ENCODE measurements around the gene AIG1. TPM values are rescaled to one million over a fixed set of nuclear protein-coding genes. Genes with fewer than 3 reads are reported as not detected.

AIG1 gene
- total and polyA plus RNA-seq, 12 donors, result 21.0 to 55.7 (median 47.2) TPM

- 65 to 73% (median 70%) methylated on average over 5 of the region's 5 CpGs for WGBS, 4 donors
- no peaks in the 10 kb centered on the region for H3K9me3 ChIP-seq (replicated peaks in 1 of 3)
- peaks cover 16 to 45% of the 10 kb centered on the region in 2 donors for H3K4me1 ChIP-seq (replicated peaks in 1 of 2)
- no peak overlapping the region for H3K27ac ChIP-seq
- H3K36me3 ChIP-seq (replicated peaks in 1 of 2), result no peaks in the 10 kb centered on the region
- H3K4me3 ChIP-seq, result no peak overlapping the region
- H3K27me3 ChIP-seq, result no peaks in the 10 kb centered on the region
- TF ChIP-seq CTCF (IDR thresholded peaks at IDR 0.05), result no peak
- DNase-seq, result no peak
- intact Hi-C loops (cut with DNase I), result no loop called here
Measured at GRCh38 chr6:143198312-143198711, 137.6 kb downstream of the AIG1 start.

DNA sequence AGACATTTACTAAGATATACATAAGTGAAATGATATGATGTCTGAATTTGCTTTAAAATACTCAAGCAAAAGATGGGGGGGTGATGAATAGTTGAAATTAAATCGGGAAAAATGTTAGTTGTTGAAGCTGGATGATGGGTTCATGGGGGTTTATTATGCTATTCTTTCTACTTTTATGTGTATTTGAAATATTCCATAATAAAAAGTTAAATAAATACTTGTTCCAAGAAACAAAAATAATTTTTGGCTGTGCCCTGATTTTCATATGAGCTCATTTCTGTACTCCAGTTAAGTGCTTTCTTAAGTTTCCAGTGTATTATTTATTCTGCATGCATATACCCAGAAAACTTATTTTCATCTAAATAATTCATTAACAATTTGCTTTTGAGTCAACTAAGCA, 138.6 kb downstream of the AIG1 start:
- Histone ChIP-seq H3K36me3 (replicated peaks in 1 of 2) (no peaks in the 10 kb centered on the region), H3K4me3 (no peak overlapping the region), H3K27ac (no peak overlapping the region), H3K4me1 (replicated peaks in 1 of 2) (peaks cover 16 to 39% of the 10 kb centered on the region in 2 donors), H3K9me3 (replicated peaks in 1 of 3) (no peaks in the 10 kb centered on the region), H3K27me3 (no peaks in the 10 kb centered on the region)
- TF ChIP-seq CTCF (IDR thresholded peaks at IDR 0.05), result no peak
- no peak for TF ChIP-seq POLR2A (IDR thresholded peaks at IDR 0.05)
- intact Hi-C loops (cut with DNase I), result no loop called here
- DNase-seq, result no peak
- WGBS, 4 donors, result 88 to 97% (median 90%) methylated on average over 1 of the region's 1 CpG

GRCh38 chr6:143200167-143200770, 139.6 kb downstream of the AIG1 start:
- Histone ChIP-seq H3K4me3 (no peak overlapping the region), H3K27ac (no peak overlapping the region), H3K27me3 (no peaks in the 10 kb centered on the region), H3K36me3 (replicated peaks in 1 of 2) (no peaks in the 10 kb centered on the region), H3K4me1 (replicated peaks in 1 of 2) (peaks cover 13 to 36% of the 10 kb centered on the region in 2 donors), H3K9me3 (replicated peaks in 1 of 3) (no peaks in the 10 kb centered on the region)
- no peak for TF ChIP-seq CTCF (IDR thresholded peaks at IDR 0.05)
- no peak for TF ChIP-seq POLR2A (IDR thresholded peaks at IDR 0.05)
- WGBS, 4 donors, result 90 to 98% (median 94%) methylated on average over 6 of the region's 6 CpGs
- no peak for DNase-seq
- intact Hi-C loops (cut with DNase I), result no loop called here

- no peaks in the 10 kb centered on the region for H3K36me3 ChIP-seq (replicated peaks in 1 of 2)
- no peaks in the 10 kb centered on the region for H3K9me3 ChIP-seq (replicated peaks in 1 of 3)
- TF ChIP-seq POLR2A (IDR thresholded peaks at IDR 0.05), result no peak
- H3K27ac ChIP-seq, result no peak overlapping the region
- intact Hi-C loops (cut with DNase I), result no loop called here
- H3K4me1 ChIP-seq (replicated peaks in 1 of 2), result peaks cover 7 to 20% of the 10 kb centered on the region in 2 donors
- H3K4me3 ChIP-seq, result no peak overlapping the region
- no peak for DNase-seq
- H3K27me3 ChIP-seq, result no peaks in the 10 kb centered on the region
Measured at GRCh38 chr6:143204045-143204444, 143.4 kb downstream of the AIG1 start.

GRCh38 chr6:143205131-143205535, 144.4 kb downstream of the AIG1 start:
- Histone ChIP-seq H3K4me3 (no peak overlapping the region), H3K27ac (no peak overlapping the region), H3K27me3 (no peaks in the 10 kb centered on the region), H3K9me3 (replicated peaks in 1 of 3) (no peaks in the 10 kb centered on the region), H3K4me1 (replicated peaks in 1 of 2) (peaks cover 7 to 20% of the 10 kb centered on the region in 2 donors), H3K36me3 (replicated peaks in 1 of 2) (no peaks in the 10 kb centered on the region)
- intact Hi-C loops (cut with DNase I), result no loop called here
- no peak for DNase-seq
- TF ChIP-seq CTCF (IDR thresholded peaks at IDR 0.05) (no peak), POLR2A (IDR thresholded peaks at IDR 0.05) (no peak)
- WGBS, 4 donors, result 89 to 100% (median 100%) methylated on average over 1 of the region's 1 CpG

Data from adrenal gland (tissue), 12 donors.